Uterus (tissue), 4 donors: ENCODE measurements around the gene TRPV5. TPM values are rescaled to one million over a fixed set of nuclear protein-coding genes. Genes with fewer than 3 reads are reported as not detected.

Source experiments
- DNase-seq, 2 donors: peaks; one replicate each; pipeline ENCODE4 v3.0.0-alpha.2; 2019 to 2020
- H3K27ac ChIP-seq, 2 donors: fragments of 200-600 bp; sonication (generic); 1 replicate in 1 of 2; 2 replicates in 1 of 2; pipeline ENCODE4 v1.5.1; 2016 to 2018
- H3K27me3 ChIP-seq, 2 donors: fragments of 200-600 bp; sonication (generic); one replicate each; pipeline ENCODE4 v1.5.1; 2018 to 2019; ENCODE audit warnings: control low read depth in 1 of 2
- H3K36me3 ChIP-seq, 2 donors: fragments of 200-600 bp; sonication (generic); one replicate each; pipeline ENCODE4 v1.5.1; 2019; ENCODE audit warnings: control low read depth in 1 of 2
- H3K4me1 ChIP-seq, 2 donors: fragments of 200-600 bp; sonication (generic); one replicate each; pipeline ENCODE4 v1.5.1; 2018 to 2019; ENCODE audit warnings: control low read depth in 1 of 2
- H3K4me3 ChIP-seq, 2 donors: fragments of 200-600 bp; sonication (generic); 1 replicate in 1 of 2; 2 replicates in 1 of 2; pipeline ENCODE4 v1.5.1; 2018 to 2019; ENCODE audit warnings: mild to moderate bottlenecking in 1 of 2
- H3K9me3 ChIP-seq, 2 donors: fragments of 200-600 bp; sonication (generic); one replicate each; pipeline ENCODE4 v1.5.1; 2019; ENCODE audit warnings: control low read depth in 1 of 2
- CTCF ChIP-seq, 4 experiments: fragments of 200-600 bp in 2 of 4; fragments of 450-650 bp in 2 of 4; sonication (generic) in 2 of 4; IDR thresholded peaks; one replicate each; pipeline ENCODE4 v1.5.1; 2016 to 2019; ENCODE audit warnings: antibody characterized with exemption in 4 of 4, mild to moderate bottlenecking in 2 of 4, moderate library complexity in 1 of 4
- POLR2A ChIP-seq, 2 donors: fragments of 450-650 bp; IDR thresholded peaks; one replicate each; pipeline ENCODE4 v1.6.1; 2016; ENCODE audit warnings: antibody characterized with exemption in 2 of 2, mild to moderate bottlenecking in 1 of 2, moderate library complexity in 1 of 2
- intact Hi-C: fragments of 100-400 bp; cut with DNase I; formaldehyde crosslinking; loops from one replicate; pipeline ENCODE4 v1.15.1; 2023; ENCODE audit warnings: low total_unique reads
- total RNA-seq, 4 donors: library from RNA; depleted of rRNA in 3 of 4; stranded (reverse); fragments of >200 nt in 3 of 4; gene quantifications; one replicate each; pipeline versions ENCODE4 v1.1.0 to v1.2.4, GENCODE V29; 2014 to 2023
- donor health status: DM: yes; HTN: yes; CAD: no.

The TRPV5 gene
- total RNA-seq, 4 donors from 2014 or later: 0.34 TPM; not detected in 3

DNA sequence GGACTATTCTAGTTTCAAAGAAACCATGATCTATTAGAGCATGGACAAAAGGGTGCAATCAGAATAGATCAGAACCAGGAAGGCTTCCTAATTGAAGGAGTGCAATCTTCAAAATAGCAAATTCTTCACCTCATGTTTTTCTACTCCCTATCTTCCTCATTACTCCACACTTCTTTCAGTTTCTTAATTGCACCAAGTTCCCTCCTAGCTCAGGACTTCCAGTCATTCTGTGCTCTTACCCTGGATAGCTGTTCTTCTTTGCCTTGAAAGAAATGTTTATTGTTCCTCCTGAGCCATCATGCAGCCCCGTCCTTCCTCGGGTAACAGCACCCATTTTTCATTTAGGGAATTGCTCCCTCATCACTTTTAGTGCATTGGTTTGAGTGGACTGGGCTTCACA is 23.1 kb downstream of the TRPV5 start:
- Histone ChIP-seq H3K27me3 (no peaks in the 10 kb centered on the region), H3K4me1 (no peaks in the 10 kb centered on the region), H3K4me3 (no peak overlapping the region), H3K36me3 (no peaks in the 10 kb centered on the region), H3K27ac (no peak overlapping the region), H3K9me3 (no peaks in the 10 kb centered on the region)
- no peak for DNase-seq
- intact Hi-C loops: no loop called here
- TF ChIP-seq CTCF (IDR thresholded peaks at IDR 0.05): no peak
- no peak for TF ChIP-seq POLR2A (IDR thresholded peaks at IDR 0.05)

DNA sequence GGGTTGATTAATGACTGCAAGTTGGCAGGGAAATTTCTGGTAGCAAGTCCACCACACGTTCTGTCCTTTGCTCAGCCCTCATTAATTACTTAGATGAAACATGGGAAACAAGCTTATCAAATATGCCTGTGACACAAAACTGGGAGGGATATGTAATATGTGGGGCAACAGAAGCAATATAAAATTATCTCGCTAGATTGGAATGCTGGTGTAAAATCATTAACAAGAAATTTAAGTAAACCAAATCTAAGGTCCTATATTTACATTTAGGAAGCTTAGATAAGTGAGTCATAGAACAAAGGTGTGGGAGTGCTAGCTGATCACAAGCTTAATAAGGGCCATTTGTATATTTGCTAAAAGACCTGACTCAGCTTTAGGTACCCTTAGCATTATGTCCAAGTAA is 23.5 kb downstream of the TRPV5 start:
- H3K4me1 ChIP-seq: no peaks in the 10 kb centered on the region
- H3K36me3 ChIP-seq: no peaks in the 10 kb centered on the region
- TF ChIP-seq CTCF (IDR thresholded peaks at IDR 0.05) (no peak), POLR2A (IDR thresholded peaks at IDR 0.05) (no peak)
- no peak overlapping the region for H3K4me3 ChIP-seq
- H3K27me3 ChIP-seq: no peaks in the 10 kb centered on the region
- no peak for DNase-seq
- intact Hi-C loops: no loop called here
- H3K9me3 ChIP-seq: no peaks in the 10 kb centered on the region
- H3K27ac ChIP-seq: no peak overlapping the region

GRCh38 chr7:142908921-142909890 is 24.3 kb downstream of the TRPV5 start:
- intact Hi-C loops: no loop called here
- DNase-seq: no peak

GRCh38 chr7:142908290-142908689 is 25.3 kb downstream of the TRPV5 start:
- TF ChIP-seq POLR2A (IDR thresholded peaks at IDR 0.05): no peak
- no peak for TF ChIP-seq CTCF (IDR thresholded peaks at IDR 0.05)
- Histone ChIP-seq H3K9me3 (no peaks in the 10 kb centered on the region), H3K27me3 (no peaks in the 10 kb centered on the region), H3K36me3 (no peaks in the 10 kb centered on the region), H3K4me1 (no peaks in the 10 kb centered on the region), H3K4me3 (no peak overlapping the region), H3K27ac (no peak overlapping the region)
- no peak for DNase-seq
- intact Hi-C loops: no loop called here

More at GRCh38 chr7:142908921-142909890, 24.3 kb downstream of the TRPV5 start:
- H3K27ac ChIP-seq: no peak overlapping the region
- TF ChIP-seq POLR2A (IDR thresholded peaks at IDR 0.05) (no peak), CTCF (IDR thresholded peaks at IDR 0.05) (no peak)
- no peak overlapping the region for H3K4me3 ChIP-seq
- H3K4me1 ChIP-seq: no peaks in the 10 kb centered on the region
- H3K36me3 ChIP-seq: no peaks in the 10 kb centered on the region
- H3K27me3 ChIP-seq: no peaks in the 10 kb centered on the region
- no peaks in the 10 kb centered on the region for H3K9me3 ChIP-seq

- Histone ChIP-seq H3K4me3 (no peak overlapping the region), H3K27ac (no peak overlapping the region), H3K9me3 (no peaks in the 10 kb centered on the region), H3K27me3 (no peaks in the 10 kb centered on the region), H3K36me3 (no peaks in the 10 kb centered on the region), H3K4me1 (no peaks in the 10 kb centered on the region)
- TF ChIP-seq CTCF (IDR thresholded peaks at IDR 0.05): no peak
- no peak for TF ChIP-seq POLR2A (IDR thresholded peaks at IDR 0.05)
- intact Hi-C loops: no loop called here
- no peak for DNase-seq
Measured at GRCh38 chr7:142906643-142907042, 26.9 kb downstream of the TRPV5 start.
